Dendritic cell treated with granulocyte-macrophage colony-stimulating factor and Interleukin-4, amounts not matched to agents 40 ng/mL and 50 ng/mL, for 4 days (primary cell): ENCODE results near the gene OTX2.

Experiments used
- H3K27ac Mint-ChIP-seq: one replicate; pipeline ENCODE4 v1.8.0; 2022; ENCODE audit warnings: mild to moderate bottlenecking, mixed read lengths
- H3K27me3 Mint-ChIP-seq: one replicate; pipeline ENCODE4 v1.8.0; 2022; ENCODE audit warnings: mild to moderate bottlenecking, mixed read lengths
- H3K36me3 Mint-ChIP-seq: one replicate; pipeline ENCODE4 v1.8.0; 2022; ENCODE audit warnings: low read depth, mixed read lengths
- H3K4me1 Mint-ChIP-seq: one replicate; pipeline ENCODE4 v1.8.0; 2022; ENCODE audit warnings: low read depth, mixed read lengths
- H3K4me3 Mint-ChIP-seq: one replicate; pipeline ENCODE4 v1.8.0; 2022; ENCODE audit warnings: mild to moderate bottlenecking, moderate library complexity, mixed read lengths
- H3K9me3 Mint-ChIP-seq: one replicate; pipeline ENCODE4 v1.8.0; 2022; ENCODE audit warnings: mixed read lengths
- intact Hi-C: fragments of 100-400 bp; cut with micrococcal nuclease; formaldehyde crosslinking; loops from one replicate; pipeline ENCODE4 v1.15.0; 2022

OTX2 gene

GRCh38 chr14:56810147-56810719 lies at the start of gene OTX2:
TSS of gene OTX2 (minus strand) at chr14:56810479. CDS start at chr14:56805456, 5,023 bp downstream.
- H3K4me1 Mint-ChIP-seq = no peaks in the 10 kb centered on the region
- H3K27me3 Mint-ChIP-seq = peaks cover 89% of the 10 kb centered on the region
- H3K36me3 Mint-ChIP-seq = no peaks in the 10 kb centered on the region
- no peak within 1 kb of the TSS for H3K4me3 Mint-ChIP-seq
- H3K27ac Mint-ChIP-seq = no peak within 1 kb of the TSS
- H3K9me3 Mint-ChIP-seq = no peaks in the 10 kb centered on the region
- intact Hi-C loops = no loop called here

- Mint-ChIP-seq H3K4me3 (no peak overlapping the region), H3K36me3 (no peaks in the 10 kb centered on the region), H3K27ac (no peak overlapping the region), H3K27me3 (peaks cover 12% of the 10 kb centered on the region), H3K4me1 (no peaks in the 10 kb centered on the region), H3K9me3 (no peaks in the 10 kb centered on the region)
- intact Hi-C loops = no loop called here
Observed at GRCh38 chr14:56858422-56858821, 48.1 kb upstream of the OTX2 start.

GRCh38 chr14:56857216-56857615 lies 46.9 kb upstream of the OTX2 start:
- Mint-ChIP-seq H3K36me3 (no peaks in the 10 kb centered on the region), H3K9me3 (no peaks in the 10 kb centered on the region), H3K4me3 (no peak overlapping the region), H3K4me1 (no peaks in the 10 kb centered on the region), H3K27me3 (peaks cover 12% of the 10 kb centered on the region), H3K27ac (no peak overlapping the region)
- intact Hi-C loops = no loop called here

GRCh38 chr14:56855891-56856461 lies 45.7 kb upstream of the OTX2 start:
- H3K27me3 Mint-ChIP-seq = peaks cover 12% of the 10 kb centered on the region
- no peaks in the 10 kb centered on the region for H3K4me1 Mint-ChIP-seq
- H3K9me3 Mint-ChIP-seq = no peaks in the 10 kb centered on the region
- intact Hi-C loops = no loop called here
- no peaks in the 10 kb centered on the region for H3K36me3 Mint-ChIP-seq
- no peak overlapping the region for H3K27ac Mint-ChIP-seq
- no peak overlapping the region for H3K4me3 Mint-ChIP-seq

DNA sequence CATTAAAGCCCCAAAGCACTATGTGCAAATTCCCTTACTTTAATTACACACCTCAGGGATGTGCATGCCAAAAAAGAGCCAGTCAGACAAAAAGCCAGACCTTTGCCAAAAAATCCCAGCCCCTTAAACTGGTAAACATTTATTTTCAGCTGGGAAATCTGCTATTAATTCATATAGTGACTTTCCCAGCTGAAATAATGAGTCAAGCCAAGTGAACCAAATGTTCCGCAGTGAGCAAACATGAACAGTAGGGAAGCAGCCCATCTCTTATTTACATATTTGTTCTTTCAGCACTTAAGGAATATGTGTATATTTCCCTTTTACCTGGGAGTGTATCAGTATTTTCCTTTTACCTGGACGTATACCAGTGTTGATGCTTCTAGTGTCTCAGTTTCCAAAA lies 44.0 kb upstream of the OTX2 start:
- Mint-ChIP-seq H3K9me3 (no peaks in the 10 kb centered on the region), H3K4me1 (no peaks in the 10 kb centered on the region), H3K4me3 (no peak overlapping the region), H3K27ac (no peak overlapping the region), H3K27me3 (peaks cover 12% of the 10 kb centered on the region), H3K36me3 (no peaks in the 10 kb centered on the region)
- intact Hi-C loops = no loop called here

DNA sequence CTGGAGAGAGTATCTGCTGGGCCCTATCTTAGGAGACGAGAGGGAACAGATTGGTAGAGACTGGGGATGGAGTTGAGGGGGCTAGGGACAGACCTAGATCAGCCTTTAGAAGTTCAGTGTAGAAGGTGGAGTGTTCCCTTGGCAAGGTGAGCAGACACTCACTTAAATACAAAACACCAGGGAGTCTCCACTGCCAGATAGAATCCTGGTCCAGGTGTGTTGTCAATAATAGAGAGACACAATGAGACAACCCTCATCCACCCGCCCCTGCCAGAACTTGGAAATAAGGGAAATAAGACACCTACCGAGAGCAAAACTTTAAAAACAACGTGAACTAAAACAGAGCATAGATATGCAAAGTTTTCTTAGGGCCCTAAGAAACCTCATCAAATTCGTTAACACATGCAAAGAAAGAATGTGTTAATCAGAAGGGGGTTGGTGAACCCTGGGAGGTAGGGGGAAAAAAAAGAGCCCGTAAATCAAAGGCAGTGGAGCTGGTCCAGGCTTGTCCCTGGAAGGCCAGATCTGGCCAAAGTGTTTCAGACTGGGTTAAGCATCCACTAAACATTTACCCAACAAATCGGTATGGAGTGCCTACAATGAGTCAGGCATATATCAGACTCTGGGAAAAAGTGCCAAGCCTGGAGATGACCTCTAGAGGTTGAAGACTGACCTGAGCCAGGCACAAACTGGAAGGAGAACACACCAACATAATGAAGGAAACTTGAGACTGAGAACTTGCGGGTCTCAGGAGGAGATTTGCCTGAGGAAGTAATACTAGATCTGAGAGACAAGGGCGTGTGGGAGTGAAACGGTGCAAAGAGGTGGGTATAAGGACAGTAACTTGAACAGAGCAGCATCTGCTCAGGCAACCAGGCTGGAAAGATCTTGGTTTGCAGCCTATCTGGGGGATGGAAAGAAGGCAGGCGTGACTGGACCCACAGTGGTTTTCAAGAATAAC lies 37.0 kb upstream of the OTX2 start:
- Mint-ChIP-seq H3K27me3 (peaks cover 12% of the 10 kb centered on the region), H3K9me3 (no peaks in the 10 kb centered on the region), H3K36me3 (no peaks in the 10 kb centered on the region), H3K27ac (no peak overlapping the region), H3K4me3 (no peak overlapping the region), H3K4me1 (no peaks in the 10 kb centered on the region)
- intact Hi-C loops = no loop called here

DNA sequence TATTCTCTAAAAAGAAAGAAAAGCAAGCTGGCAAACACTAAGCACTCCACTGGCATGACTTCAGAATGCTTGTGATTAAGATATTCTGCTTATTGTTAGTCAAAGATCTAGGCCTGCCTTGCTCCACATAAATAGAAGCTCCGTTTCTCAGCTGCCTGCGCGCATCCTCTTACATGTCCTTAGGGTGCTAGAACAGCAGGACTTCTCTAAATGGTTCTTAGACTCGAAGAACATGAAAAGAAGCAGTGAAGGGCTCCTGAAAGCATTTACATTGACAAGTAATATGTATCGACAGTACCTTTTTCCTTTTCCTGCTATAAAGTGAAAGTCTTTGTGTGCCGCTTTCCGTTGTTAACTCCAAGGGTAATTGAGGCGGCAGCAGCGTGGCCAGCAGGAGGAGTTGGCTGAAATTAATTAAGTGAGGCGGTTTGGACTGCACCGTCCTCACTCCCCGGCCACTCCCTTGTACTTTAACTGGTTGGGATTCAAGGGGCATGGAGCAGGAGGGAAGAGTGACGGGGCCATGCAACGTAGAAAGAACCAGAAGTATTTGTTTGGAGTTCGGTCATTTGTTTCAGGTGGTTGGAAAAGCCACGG lies 34.2 kb upstream of the OTX2 start:
- H3K9me3 Mint-ChIP-seq = no peaks in the 10 kb centered on the region
- no peak overlapping the region for H3K27ac Mint-ChIP-seq
- H3K4me1 Mint-ChIP-seq = no peaks in the 10 kb centered on the region
- H3K4me3 Mint-ChIP-seq = no peak overlapping the region
- H3K36me3 Mint-ChIP-seq = no peaks in the 10 kb centered on the region
- H3K27me3 Mint-ChIP-seq = peaks cover 12% of the 10 kb centered on the region
- intact Hi-C loops = no loop called here

GRCh38 chr14:56841611-56842010 lies 31.3 kb upstream of the OTX2 start:
- Mint-ChIP-seq H3K27ac (no peak overlapping the region), H3K4me3 (no peak overlapping the region), H3K36me3 (no peaks in the 10 kb centered on the region), H3K9me3 (no peaks in the 10 kb centered on the region), H3K4me1 (no peaks in the 10 kb centered on the region), H3K27me3 (peaks cover 7% of the 10 kb centered on the region)
- intact Hi-C loops = no loop called here

DNA sequence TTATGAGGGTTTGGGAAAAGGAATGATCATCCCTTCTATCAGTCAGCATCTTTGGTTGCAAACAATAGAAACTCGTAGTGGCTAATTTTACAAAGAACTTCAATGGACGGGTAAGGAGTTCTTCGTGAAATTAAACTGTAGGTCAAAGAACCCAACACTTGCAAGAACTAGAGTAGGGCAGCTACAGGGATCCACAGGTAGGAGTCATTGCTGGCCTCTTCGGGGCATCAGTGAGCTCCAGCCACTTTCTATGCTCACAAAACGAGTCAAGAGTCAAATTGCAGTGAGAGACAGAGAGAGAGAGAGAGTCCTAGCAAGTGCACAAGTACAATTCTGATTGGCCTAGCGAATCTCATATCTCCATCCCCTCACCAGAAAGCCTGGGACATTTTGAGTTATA lies 29.9 kb upstream of the OTX2 start:
- H3K9me3 Mint-ChIP-seq = no peaks in the 10 kb centered on the region
- H3K27me3 Mint-ChIP-seq = peaks cover 7% of the 10 kb centered on the region
- intact Hi-C loops = no loop called here
- no peak overlapping the region for H3K27ac Mint-ChIP-seq
- H3K36me3 Mint-ChIP-seq = no peaks in the 10 kb centered on the region
- no peak overlapping the region for H3K4me3 Mint-ChIP-seq
- H3K4me1 Mint-ChIP-seq = no peaks in the 10 kb centered on the region

DNA sequence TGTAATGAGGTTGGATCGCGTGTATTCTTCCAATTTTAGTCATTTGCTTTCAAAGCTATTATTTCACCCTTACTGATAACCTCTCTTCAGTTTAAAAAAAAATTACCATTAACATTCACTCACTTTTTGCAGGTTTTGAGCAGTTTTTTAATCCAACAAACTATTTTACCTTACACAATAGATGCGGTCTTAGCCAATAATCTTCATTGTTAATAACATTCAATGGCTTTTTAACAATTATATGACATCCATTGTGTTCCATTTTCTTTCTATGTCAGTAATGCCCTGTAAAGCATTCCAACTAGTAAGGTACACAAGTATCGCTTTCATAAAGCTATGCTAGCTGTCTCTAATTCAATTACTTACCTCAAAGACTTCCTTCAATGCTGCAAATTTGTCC lies 18.9 kb upstream of the OTX2 start:
- Mint-ChIP-seq H3K4me3 (no peak overlapping the region), H3K36me3 (no peaks in the 10 kb centered on the region), H3K4me1 (no peaks in the 10 kb centered on the region), H3K27me3 (peaks cover 5% of the 10 kb centered on the region), H3K27ac (no peak overlapping the region), H3K9me3 (no peaks in the 10 kb centered on the region)
- intact Hi-C loops = no loop called here

GRCh38 chr14:56826214-56826613 lies 15.9 kb upstream of the OTX2 start:
- H3K4me1 Mint-ChIP-seq = no peaks in the 10 kb centered on the region
- no peaks in the 10 kb centered on the region for H3K9me3 Mint-ChIP-seq
- no peak overlapping the region for H3K27ac Mint-ChIP-seq
- no peak overlapping the region for H3K4me3 Mint-ChIP-seq
- no peaks in the 10 kb centered on the region for H3K36me3 Mint-ChIP-seq
- intact Hi-C loops = no loop called here
- H3K27me3 Mint-ChIP-seq = peaks cover 8% of the 10 kb centered on the region

DNA sequence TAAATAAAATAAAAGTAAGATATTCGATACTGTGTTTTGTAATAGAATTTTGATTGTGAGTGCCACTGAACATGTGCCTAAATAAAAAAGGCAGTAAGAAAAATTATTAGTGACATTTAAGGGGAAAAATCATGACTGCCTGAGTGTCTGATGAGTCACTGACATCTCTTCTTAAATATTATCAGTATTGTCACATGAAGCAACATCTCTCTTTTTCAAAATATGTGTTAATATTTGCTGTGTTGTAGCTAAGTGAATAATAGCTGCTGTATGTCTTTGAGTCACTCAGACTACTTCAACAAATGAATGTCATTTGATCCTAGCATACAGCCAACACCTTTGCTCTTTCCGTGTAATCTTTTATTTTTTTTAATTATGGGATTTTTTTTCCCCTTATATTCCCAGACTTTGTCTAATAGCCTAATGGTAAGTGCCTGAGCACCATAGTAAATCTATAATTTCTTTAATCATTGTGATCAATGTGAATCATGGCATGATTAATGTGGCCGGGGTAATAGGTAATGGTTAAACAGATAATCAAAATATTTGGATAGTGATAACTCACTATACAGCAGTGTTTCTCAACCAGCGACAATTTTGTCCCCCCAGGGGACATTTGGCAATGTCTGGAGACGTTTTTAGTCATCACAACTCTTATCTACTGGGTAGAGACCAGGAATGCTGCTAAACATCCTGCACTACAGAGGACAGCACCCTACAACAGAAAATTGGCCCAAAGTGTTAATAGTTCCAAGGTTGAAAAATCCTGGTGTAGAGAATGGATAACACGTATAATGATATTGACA lies 11.7 kb upstream of the OTX2 start:
- H3K27me3 Mint-ChIP-seq = peaks cover 29% of the 10 kb centered on the region
- intact Hi-C loops = no loop called here
- no peaks in the 10 kb centered on the region for H3K36me3 Mint-ChIP-seq
- no peak overlapping the region for H3K4me3 Mint-ChIP-seq
- H3K9me3 Mint-ChIP-seq = no peaks in the 10 kb centered on the region
- H3K27ac Mint-ChIP-seq = no peak overlapping the region
- no peaks in the 10 kb centered on the region for H3K4me1 Mint-ChIP-seq

- Mint-ChIP-seq H3K36me3 (no peaks in the 10 kb centered on the region), H3K4me3 (no peak overlapping the region), H3K27ac (no peak overlapping the region), H3K4me1 (no peaks in the 10 kb centered on the region), H3K27me3 (peaks cover 37% of the 10 kb centered on the region), H3K9me3 (no peaks in the 10 kb centered on the region)
- intact Hi-C loops = no loop called here
Observed at GRCh38 chr14:56821177-56821576, 10.9 kb upstream of the OTX2 start.
